IMR-90 (cell line): Measurements from ENCODE around the gene TUBGCP6. TPM values are rescaled to one million over a fixed set of nuclear protein-coding genes. Genes with fewer than 3 reads are reported as not detected.

ENCODE experiments used
- ATAC-seq: fragments of 200-7000 bp; cut with Tn5 transposase; 2 replicates; pipeline ENCODE4 v1.9.1; 2020; ENCODE audit warnings: low read depth, mild to moderate bottlenecking, moderate library complexity
- BruUV-seq: library from RNA; stranded (reverse); fragments of 400-500 nt; replicated peaks from 2 replicates; lab custom pipeline; 2021; lab: Mats Ljungman, UMichigan
- CTCF ChIA-PET: fragments of 300-600 bp; formaldehyde crosslinking; extraction: SDS; loops from one replicate; lab custom pipeline; 2021; ENCODE audit warnings: antibody characterized with exemption; lab: Yijun Ruan, JAX
- POLR2A ChIA-PET: fragments of 300-600 bp; sonication (Branson Sonifier 250); formaldehyde crosslinking; loops from one replicate; lab custom pipeline; 2022; ENCODE audit warnings: antibody characterized with exemption; ENCODE audit not compliant: unreplicated experiment; lab: Charles Lee
- DNase-seq: peaks from one replicate; pipeline ENCODE4 v3.0.0; 2013
- H2AFZ ChIP-seq: replicated peaks from 2 replicates; pipeline ENCODE3; 2013; ENCODE audit warnings: low read length, mild to moderate bottlenecking; ENCODE audit not compliant: poor library complexity
- H2AK5ac ChIP-seq: 2 replicates; pipeline ENCODE4 v1.6.1; 2013; ENCODE audit warnings: low read depth, low read length, inconsistent platforms
- H2AK9ac ChIP-seq: replicated peaks from 2 replicates; pipeline ENCODE3; 2013; ENCODE audit warnings: mild to moderate bottlenecking, low read depth, low read length, moderate library complexity; ENCODE audit not compliant: poor library complexity
- H2BK120ac ChIP-seq: 2 replicates; pipeline ENCODE4 v1.6.1; 2013; ENCODE audit warnings: low read depth, low read length, inconsistent platforms
- H2BK15ac ChIP-seq: 3 replicates; pipeline ENCODE4 v1.6.1; 2013; ENCODE audit warnings: low read depth, low read length, inconsistent platforms
- H2BK20ac ChIP-seq: 2 replicates; pipeline ENCODE4 v1.6.1; 2013; ENCODE audit warnings: low read depth, mild to moderate bottlenecking, inconsistent platforms, low read length, moderate library complexity
- H2BK5ac ChIP-seq: 2 replicates; pipeline ENCODE4 v1.6.1; 2013; ENCODE audit warnings: mild to moderate bottlenecking, low read depth, low read length, inconsistent platforms; ENCODE audit not compliant: poor library complexity, severe bottlenecking
- H3K14ac ChIP-seq: replicated peaks from 2 replicates; pipeline ENCODE4 v1.6.1; 2013; ENCODE audit warnings: low read depth, low read length, inconsistent platforms
- H3K18ac ChIP-seq: 2 replicates; pipeline ENCODE4 v1.6.1; 2013; ENCODE audit warnings: low read depth, low read length, control low read depth
- H3K23ac ChIP-seq: 2 replicates; pipeline ENCODE4 v1.6.1; 2013; ENCODE audit warnings: low read depth, low read length, inconsistent platforms
- H3K27ac ChIP-seq: 2 replicates; pipeline ENCODE4 v1.5.1; 2013; ENCODE audit warnings: mild to moderate bottlenecking, control low read depth, low read length; ENCODE audit not compliant: insufficient read depth
- H3K27me3 ChIP-seq: 2 replicates; pipeline ENCODE4 v1.6.1; 2013; ENCODE audit warnings: low read length; ENCODE audit not compliant: control insufficient read depth, insufficient read depth
- H3K36me3 ChIP-seq: 2 replicates; pipeline ENCODE4 v1.6.1; 2013; ENCODE audit warnings: low read length, mixed read lengths; ENCODE audit not compliant: control insufficient read depth, insufficient read depth
- H3K4ac ChIP-seq: 2 replicates; pipeline ENCODE4 v1.6.1; 2013; ENCODE audit warnings: low read depth, low read length, inconsistent platforms
- H3K4me1 ChIP-seq: 2 replicates; pipeline ENCODE4 v1.6.1; 2013; ENCODE audit warnings: low read length, mixed read lengths; ENCODE audit not compliant: control insufficient read depth, insufficient read depth
- H3K4me2 ChIP-seq: 2 replicates; pipeline ENCODE4 v1.6.1; 2013; ENCODE audit warnings: low read depth, mild to moderate bottlenecking, control low read depth, low read length, moderate library complexity
- H3K4me3 ChIP-seq: 2 replicates; pipeline ENCODE4 v1.5.1; 2013; ENCODE audit warnings: low read depth, mild to moderate bottlenecking, control low read depth, low read length, moderate library complexity; ENCODE audit not compliant: insufficient read depth
- H3K56ac ChIP-seq: 2 replicates; pipeline ENCODE4 v1.6.1; 2013; ENCODE audit warnings: low read length, inconsistent platforms; ENCODE audit not compliant: insufficient read depth; ENCODE audit errors: extremely low read depth
- H3K79me1 ChIP-seq, 2 experiments: 2 replicates each; pipeline ENCODE4 v1.6.1; 2013; ENCODE audit warnings: low read length in 2 of 2, inconsistent platforms in 1 of 2, low read depth in 1 of 2
- H3K9ac ChIP-seq: 2 replicates; pipeline ENCODE4 v1.6.1; 2013; ENCODE audit warnings: low read depth, low read length, control low read depth
- H3K9me1 ChIP-seq: 2 replicates; pipeline ENCODE4 v1.6.1; 2013; ENCODE audit warnings: low read length, inconsistent platforms; ENCODE audit not compliant: insufficient read depth
- H3K9me3 ChIP-seq: 2 replicates; pipeline ENCODE4 v1.6.1; 2013; ENCODE audit warnings: low read length; ENCODE audit not compliant: control insufficient read depth, insufficient read depth
- H4K20me1 ChIP-seq: 2 replicates; pipeline ENCODE4 v1.6.1; 2013; ENCODE audit warnings: low read length, inconsistent platforms; ENCODE audit not compliant: insufficient read depth
- H4K5ac ChIP-seq: 2 replicates; pipeline ENCODE4 v1.6.1; 2013; ENCODE audit warnings: mild to moderate bottlenecking, low read depth, low read length, control low read depth
- H4K8ac ChIP-seq, 2 experiments: 2 replicates each; pipeline ENCODE4 v1.6.1; 2013; ENCODE audit warnings: low read depth in 2 of 2, low read length in 2 of 2, control low read depth in 1 of 2, inconsistent platforms in 1 of 2
- H4K91ac ChIP-seq: 2 replicates; pipeline ENCODE4 v1.6.1; 2013; ENCODE audit warnings: low read depth, low read length, inconsistent platforms; ENCODE audit not compliant: insufficient read depth
- BHLHE40 ChIP-seq: fragments of 150-350 bp; IDR thresholded peaks from 2 replicates; pipeline ENCODE4 v1.6.1; 2016; ENCODE audit warnings: mild to moderate bottlenecking, low read depth, low read length
- CEBPB ChIP-seq: IDR thresholded peaks from 2 replicates; pipeline ENCODE4 v1.6.1; 2012; ENCODE audit warnings: low read depth, low read length, improper control_type of control experiment
- CHD1 ChIP-seq: IDR thresholded peaks from 2 replicates; pipeline ENCODE4 v1.6.1; 2012; ENCODE audit warnings: low read depth, low read length, improper control_type of control experiment
- FOS ChIP-seq: fragments of 150-350 bp; IDR thresholded peaks from 2 replicates; pipeline ENCODE4 v1.6.1; 2016; ENCODE audit warnings: low read depth, low read length
- MAFK ChIP-seq: IDR thresholded peaks from 2 replicates; pipeline ENCODE4 v1.6.1; 2012; ENCODE audit warnings: low read depth, low read length, improper control_type of control experiment
- MAZ ChIP-seq: IDR thresholded peaks from 2 replicates; pipeline ENCODE4 v1.6.1; 2012; ENCODE audit warnings: low read depth, mild to moderate bottlenecking, low read length, improper control_type of control experiment, moderate library complexity, borderline replicate concordance
- MXI1 ChIP-seq: IDR thresholded peaks from 2 replicates; pipeline ENCODE4 v1.6.1; 2012; ENCODE audit warnings: low read depth, mild to moderate bottlenecking, low read length, moderate library complexity, borderline replicate concordance
- NFE2L2 ChIP-seq: fragments of 150-350 bp; IDR thresholded peaks from 2 replicates; pipeline ENCODE4 v1.6.1; 2016; ENCODE audit warnings: low read depth, mild to moderate bottlenecking, low read length
- POLR2A ChIP-seq: IDR thresholded peaks from 2 replicates; pipeline ENCODE4 v1.6.1; 2012; ENCODE audit warnings: mild to moderate bottlenecking, low read depth, low read length
- RAD21 ChIP-seq: IDR thresholded peaks from 2 replicates; pipeline ENCODE4 v1.6.1; 2012; ENCODE audit warnings: low read length, improper control_type of control experiment
- RCOR1 ChIP-seq: IDR thresholded peaks from 2 replicates; pipeline ENCODE4 v1.6.1; 2012; ENCODE audit warnings: mild to moderate bottlenecking, low read length, improper control_type of control experiment; ENCODE audit not compliant: insufficient replicate concordance
- RFX5 ChIP-seq: IDR thresholded peaks from 2 replicates; pipeline ENCODE4 v1.8.0; 2012; ENCODE audit warnings: low read depth, mild to moderate bottlenecking, low read length, moderate library complexity
- SMC3 ChIP-seq: fragments of 150-350 bp; IDR thresholded peaks from 2 replicates; pipeline ENCODE4 v1.6.1; 2016; ENCODE audit warnings: low read depth, mild to moderate bottlenecking, antibody characterized with exemption, low read length, moderate library complexity
- WGBS, 2 experiments: methylation state at CpG; one replicate each; pipeline versions ENCODE4 v1.1.5 to v1.1.7; 2013; ENCODE audit warnings: missing lambda C conversion rate in 2 of 2; ENCODE audit not compliant: insufficient read length in 1 of 2; ENCODE audit errors: extremely low coverage in 2 of 2; 5-methylcytosine and 5-hydroxymethylcytosine counted together
- dilution Hi-C: fragments of 300-500 bp; cut with HindIII; formaldehyde crosslinking; loops from one replicate; pipeline ENCODE4 v1.14.3; 2018; ENCODE audit warnings: low sequenced_read_pairs; ENCODE audit not compliant: unreplicated experiment
- in situ Hi-C: fragments of 300-500 bp; cut with MboI; formaldehyde crosslinking; loops from 3 replicates; pipeline ENCODE4 v1.14.3; 2019; ENCODE audit warnings: low sequenced_read_pairs, inconsistent platforms, mixed read lengths
- intact Hi-C: fragments of 100-400 bp; cut with micrococcal nuclease; formaldehyde crosslinking; loops from 2 replicates; pipeline ENCODE4 v1.10.0; 2022
- polyA plus RNA-seq, 3 experiments: library from polyadenylated mRNA; depleted of rRNA; stranded (reverse); fragments of >200 nt; gene quantifications; 2 replicates each; pipeline ENCODE4 v1.2.3, GENCODE V29; 2012; ENCODE audit warnings: low replicate concordance in 1 of 3
- total RNA-seq: library from RNA; depleted of rRNA; stranded (reverse); fragments of >200 nt; gene quantifications from 2 replicates; pipeline ENCODE4 v1.2.3, GENCODE V29; 2012
- TF ChIP-seq, protein P1 (sequence below): conservative IDR thresholded peaks from 2 replicates; pipeline ENCODE4 v1.5.1; 2012; ENCODE audit warnings: mild to moderate bottlenecking, low read depth, low read length, improper control_type of control experiment
- TF ChIP-seq, protein P2 (sequence below): fragments of 150-350 bp; IDR thresholded peaks from 2 replicates; pipeline ENCODE4 v1.6.1; 2017; ENCODE audit warnings: mild to moderate bottlenecking, antibody characterized with exemption, low read length, low read depth
- TF ChIP-seq, protein P3 (sequence below): fragments of 150-350 bp; IDR thresholded peaks from 2 replicates; pipeline ENCODE4 v1.6.1; 2016; ENCODE audit warnings: low read depth, mild to moderate bottlenecking, low read length, moderate library complexity, borderline replicate concordance

Gene TUBGCP6
- total and polyA plus RNA-seq, 2 of the 4 experiments (the other 2 are of a cell fraction) = 10.8 to 28.6 TPM

DNA sequence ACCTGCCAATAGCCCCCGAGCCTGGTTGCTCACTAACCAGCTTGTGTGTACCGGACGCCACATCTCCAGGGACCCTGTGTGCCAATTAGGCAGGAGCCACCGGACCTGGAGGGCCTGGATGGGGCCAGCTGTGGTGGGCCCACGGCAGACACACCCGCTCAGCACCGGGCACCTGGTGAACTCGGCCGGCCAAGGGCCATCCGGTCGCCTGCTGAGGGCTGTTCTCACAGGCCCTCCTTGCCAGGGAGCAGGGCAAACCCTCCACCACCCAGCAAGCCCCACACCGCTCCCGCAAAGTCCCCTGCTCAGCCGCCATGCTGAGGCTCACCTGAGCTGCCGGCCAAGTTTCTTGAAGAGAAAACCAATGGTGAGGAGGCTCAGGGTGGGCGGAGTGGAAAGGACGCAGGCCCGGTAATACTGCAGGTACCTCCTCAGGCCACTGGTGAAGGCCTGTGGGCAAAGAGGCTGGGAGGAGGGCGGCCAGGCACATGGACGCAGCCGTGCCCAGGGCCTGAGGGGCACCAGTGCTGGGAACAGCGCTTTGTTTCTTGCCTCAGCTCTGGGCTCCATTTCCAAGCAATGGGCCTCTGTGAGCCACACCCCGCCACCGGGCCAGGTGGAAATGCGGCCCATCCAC, 17.1 kb downstream of the TUBGCP6 start:
- Histone ChIP-seq H2AK9ac (peak overlapping the region; percentile 28), H2AFZ (no peak overlapping the region), H3K27me3 (no peaks in the 10 kb centered on the region), H4K5ac (no peak overlapping the region), H3K56ac (no peak overlapping the region), H2AK5ac (no peak overlapping the region), H3K27ac (no peak overlapping the region), H3K4me2 (no peak overlapping the region), H3K4ac (no peak overlapping the region), H2BK20ac (no peak overlapping the region), H3K9ac (no peak overlapping the region), H3K36me3 (peaks cover 51% of the 10 kb centered on the region), H4K91ac (no peak overlapping the region), H3K4me3 (no peak overlapping the region), H4K20me1 (no peaks in the 10 kb centered on the region; the same call in 1 of the 2 replicates), H3K14ac (no peak overlapping the region), H3K9me3 (no peaks in the 10 kb centered on the region), H2BK120ac (no peak overlapping the region), H2BK15ac (no peak overlapping the region), H3K9me1 (peaks cover 3% of the 10 kb centered on the region; the same call in 1 of the 2 replicates), H3K4me1 (no peaks in the 10 kb centered on the region), H3K23ac (no peak overlapping the region), H3K18ac (no peak overlapping the region), H2BK5ac (no peak overlapping the region), H4K8ac (no peak overlapping the region), H3K79me1 (peaks cover 0 to 18% of the 10 kb centered on the region in 2 experiments; a peak in 1 of 4 replicates)
- ATAC-seq (no peak), DNase-seq (no peak)
- 100% methylated on average over 3 of the region's 25 CpGs; no CpG with 5 or more reads in 1 of the 2 experiments for WGBS, 2 experiments
- dilution Hi-C loops (no loop called here), intact Hi-C loops (no loop called here), in situ Hi-C loops (no loop called here)
- BruUV-seq = no TSS peak
- TF ChIP-seq CHD1 (no peak), BHLHE40 (no peak), FOS (no peak), SMC3 (no peak), RCOR1 (no peak), NFE2L2 (no peak), POLR2A (no peak), MAZ (no peak), RAD21 (no peak), CEBPB (no peak), RFX5 (no peak), MAFK (no peak), MXI1 (no peak)
- TF ChIP-seq, protein P1, sequence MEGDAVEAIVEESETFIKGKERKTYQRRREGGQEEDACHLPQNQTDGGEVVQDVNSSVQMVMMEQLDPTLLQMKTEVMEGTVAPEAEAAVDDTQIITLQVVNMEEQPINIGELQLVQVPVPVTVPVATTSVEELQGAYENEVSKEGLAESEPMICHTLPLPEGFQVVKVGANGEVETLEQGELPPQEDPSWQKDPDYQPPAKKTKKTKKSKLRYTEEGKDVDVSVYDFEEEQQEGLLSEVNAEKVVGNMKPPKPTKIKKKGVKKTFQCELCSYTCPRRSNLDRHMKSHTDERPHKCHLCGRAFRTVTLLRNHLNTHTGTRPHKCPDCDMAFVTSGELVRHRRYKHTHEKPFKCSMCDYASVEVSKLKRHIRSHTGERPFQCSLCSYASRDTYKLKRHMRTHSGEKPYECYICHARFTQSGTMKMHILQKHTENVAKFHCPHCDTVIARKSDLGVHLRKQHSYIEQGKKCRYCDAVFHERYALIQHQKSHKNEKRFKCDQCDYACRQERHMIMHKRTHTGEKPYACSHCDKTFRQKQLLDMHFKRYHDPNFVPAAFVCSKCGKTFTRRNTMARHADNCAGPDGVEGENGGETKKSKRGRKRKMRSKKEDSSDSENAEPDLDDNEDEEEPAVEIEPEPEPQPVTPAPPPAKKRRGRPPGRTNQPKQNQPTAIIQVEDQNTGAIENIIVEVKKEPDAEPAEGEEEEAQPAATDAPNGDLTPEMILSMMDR = no peak
- TF ChIP-seq, protein P2, sequence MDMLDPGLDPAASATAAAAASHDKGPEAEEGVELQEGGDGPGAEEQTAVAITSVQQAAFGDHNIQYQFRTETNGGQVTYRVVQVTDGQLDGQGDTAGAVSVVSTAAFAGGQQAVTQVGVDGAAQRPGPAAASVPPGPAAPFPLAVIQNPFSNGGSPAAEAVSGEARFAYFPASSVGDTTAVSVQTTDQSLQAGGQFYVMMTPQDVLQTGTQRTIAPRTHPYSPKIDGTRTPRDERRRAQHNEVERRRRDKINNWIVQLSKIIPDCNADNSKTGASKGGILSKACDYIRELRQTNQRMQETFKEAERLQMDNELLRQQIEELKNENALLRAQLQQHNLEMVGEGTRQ = no peak
- TF ChIP-seq, protein P3, sequence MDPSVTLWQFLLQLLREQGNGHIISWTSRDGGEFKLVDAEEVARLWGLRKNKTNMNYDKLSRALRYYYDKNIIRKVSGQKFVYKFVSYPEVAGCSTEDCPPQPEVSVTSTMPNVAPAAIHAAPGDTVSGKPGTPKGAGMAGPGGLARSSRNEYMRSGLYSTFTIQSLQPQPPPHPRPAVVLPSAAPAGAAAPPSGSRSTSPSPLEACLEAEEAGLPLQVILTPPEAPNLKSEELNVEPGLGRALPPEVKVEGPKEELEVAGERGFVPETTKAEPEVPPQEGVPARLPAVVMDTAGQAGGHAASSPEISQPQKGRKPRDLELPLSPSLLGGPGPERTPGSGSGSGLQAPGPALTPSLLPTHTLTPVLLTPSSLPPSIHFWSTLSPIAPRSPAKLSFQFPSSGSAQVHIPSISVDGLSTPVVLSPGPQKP = no peak
- ChIA-PET POLR2A (no interaction called here), CTCF (interaction anchor here (1.6 kb wide), 1 partner anchor 13 kb away, joined by 4 read pairs; no protein-coding TSS in a partner anchor)
